HEK293 (cell line): ENCODE results near the gene CEPT1.

ENCODE experiments used
- GLIS1 ChIP-seq: fragments of 450-650 bp; formaldehyde crosslinking; IDR thresholded peaks from 2 replicates; pipeline ENCODE4 v1.5.1; 2016; ENCODE audit warnings: missing biosample characterization, missing genetic modification characterization
- HOXD13 ChIP-seq: sonication (generic); formaldehyde crosslinking; IDR thresholded peaks from 2 replicates; pipeline ENCODE4 v1.8.0; 2022; ENCODE audit warnings: missing genetic modification reagents, borderline replicate concordance
- RBAK ChIP-seq: fragments of 450-650 bp; formaldehyde crosslinking; IDR thresholded peaks from 2 replicates; pipeline ENCODE4 v1.5.1; 2016; ENCODE audit warnings: missing biosample characterization, missing genetic modification characterization
- SCRT1 ChIP-seq: fragments of 450-650 bp; formaldehyde crosslinking; IDR thresholded peaks from 2 replicates; pipeline ENCODE4 v1.5.1; 2016; ENCODE audit warnings: missing biosample characterization, missing genetic modification characterization, borderline replicate concordance
- SP2 ChIP-seq: fragments of 450-650 bp; formaldehyde crosslinking; IDR thresholded peaks from 2 replicates; pipeline ENCODE4 v1.5.1; 2016; ENCODE audit warnings: missing biosample characterization, missing genetic modification characterization
- ZNF274 ChIP-seq, 2 experiments: fragments of 200-500 bp in 1 of 2; fragments of 450-650 bp in 1 of 2; sonication (Bioruptor generic) in 1 of 2; formaldehyde crosslinking in 1 of 2; IDR thresholded peaks; 2 replicates each; pipeline versions ENCODE4 v1.5.1 to v1.6.1; 2014 to 2016; ENCODE audit warnings: borderline replicate concordance in 1 of 2, inconsistent platforms in 1 of 2, low read length in 1 of 2, missing biosample characterization in 1 of 2, missing genetic modification characterization in 1 of 2
- ZNF558 ChIP-seq: fragments of 450-650 bp; formaldehyde crosslinking; IDR thresholded peaks from 2 replicates; pipeline ENCODE4 v1.5.1; 2016; ENCODE audit warnings: missing biosample characterization, missing genetic modification characterization
- ZSCAN30 ChIP-seq: fragments of 450-650 bp; IDR thresholded peaks from 2 replicates; pipeline ENCODE4 v1.5.1; 2018; ENCODE audit warnings: missing biosample characterization, mild to moderate bottlenecking, missing genetic modification characterization, moderate library complexity
- TF ChIP-seq, protein P1 (sequence below): fragments of 450-650 bp; formaldehyde crosslinking; IDR thresholded peaks from 2 replicates; pipeline ENCODE4 v1.5.1; 2016; ENCODE audit warnings: missing biosample characterization, missing genetic modification characterization
- TF ChIP-seq, protein P2 (sequence below): fragments of 450-650 bp; formaldehyde crosslinking; IDR thresholded peaks from 2 replicates; pipeline ENCODE4 v1.5.1; 2017; ENCODE audit warnings: missing biosample characterization, missing genetic modification characterization
- TF ChIP-seq, protein P3 (sequence below): fragments of 450-650 bp; formaldehyde crosslinking; IDR thresholded peaks from 2 replicates; pipeline ENCODE4 v1.5.1; 2016; ENCODE audit warnings: missing biosample characterization, missing genetic modification characterization, low read depth
- TF ChIP-seq, protein P4 (sequence below): sonication (generic); formaldehyde crosslinking; IDR thresholded peaks from 2 replicates; pipeline ENCODE4 v1.8.1; 2022; ENCODE audit warnings: mild to moderate bottlenecking, moderate library complexity, missing genetic modification reagents
- TF ChIP-seq, protein P5 (sequence below): fragments of 450-650 bp; formaldehyde crosslinking; IDR thresholded peaks from 2 replicates; pipeline ENCODE4 v1.5.1; 2016; ENCODE audit warnings: missing biosample characterization, missing genetic modification characterization
- TF ChIP-seq, protein P6 (sequence below): fragments of 450-650 bp; IDR thresholded peaks from 2 replicates; pipeline ENCODE4 v1.5.1; 2018; ENCODE audit warnings: missing biosample characterization, missing genetic modification characterization

DNA sequence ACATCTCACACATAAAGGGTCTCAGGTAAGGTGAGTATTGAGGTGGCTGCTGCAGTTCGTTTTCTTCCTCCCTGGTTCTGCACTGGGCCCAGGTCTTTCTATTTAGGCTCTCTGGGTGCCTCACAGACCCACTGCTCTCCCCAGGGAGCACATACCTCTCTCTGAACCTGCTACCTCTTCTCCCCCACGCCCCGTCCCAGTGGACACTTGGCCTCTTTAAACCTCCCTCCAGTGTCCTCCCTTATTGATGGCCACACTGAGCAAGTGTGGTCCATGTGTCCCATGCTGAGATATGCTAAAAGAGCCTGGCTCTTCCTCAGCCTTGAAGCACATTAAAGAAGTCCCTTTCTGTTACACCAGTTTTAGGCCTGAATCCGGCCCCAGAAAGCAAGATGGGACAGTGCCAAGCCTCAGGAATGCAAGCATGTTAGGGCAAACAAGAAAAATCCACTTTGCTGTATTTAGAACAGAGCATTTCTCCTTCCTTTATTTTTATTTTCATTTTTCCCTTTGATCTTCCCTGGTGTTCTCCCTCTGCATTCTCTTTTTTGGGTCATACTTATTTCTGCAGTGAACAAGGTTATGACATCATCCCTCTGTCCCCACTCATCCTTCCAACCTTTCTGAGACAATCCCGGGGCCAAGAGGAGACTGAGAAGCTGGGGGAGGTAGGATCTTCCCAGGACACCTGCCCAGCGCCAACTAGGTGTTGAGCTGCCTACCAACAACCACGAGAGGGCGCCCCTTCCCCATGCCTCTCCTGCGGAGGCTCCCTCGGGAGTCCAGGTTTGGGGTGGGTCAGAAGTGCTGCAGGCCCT is 82.5 kb downstream of the CEPT1 start:
- TF ChIP-seq ZNF558 (tag by site-specific recombination) (no peak), GLIS1 (tag by site-specific recombination) (peak; percentile 62; the same call in 1 of the 2 replicates), HOXD13 (CRISPR knock-in tag) (no peak), SP2 (tag by site-specific recombination) (no peak), ZSCAN30 (tag by site-specific recombination) (no peak), ZNF274 (IDR thresholded peaks at IDR 0.05; ENCODE audit: low read length) (no peak), ZNF274 (tag by site-specific recombination; IDR thresholded peaks at IDR 0.05; ENCODE audit: borderline replicate concordance) (no peak), SCRT1 (tag by site-specific recombination) (no peak), RBAK (tag by site-specific recombination) (no peak)
- TF ChIP-seq, protein P1, sequence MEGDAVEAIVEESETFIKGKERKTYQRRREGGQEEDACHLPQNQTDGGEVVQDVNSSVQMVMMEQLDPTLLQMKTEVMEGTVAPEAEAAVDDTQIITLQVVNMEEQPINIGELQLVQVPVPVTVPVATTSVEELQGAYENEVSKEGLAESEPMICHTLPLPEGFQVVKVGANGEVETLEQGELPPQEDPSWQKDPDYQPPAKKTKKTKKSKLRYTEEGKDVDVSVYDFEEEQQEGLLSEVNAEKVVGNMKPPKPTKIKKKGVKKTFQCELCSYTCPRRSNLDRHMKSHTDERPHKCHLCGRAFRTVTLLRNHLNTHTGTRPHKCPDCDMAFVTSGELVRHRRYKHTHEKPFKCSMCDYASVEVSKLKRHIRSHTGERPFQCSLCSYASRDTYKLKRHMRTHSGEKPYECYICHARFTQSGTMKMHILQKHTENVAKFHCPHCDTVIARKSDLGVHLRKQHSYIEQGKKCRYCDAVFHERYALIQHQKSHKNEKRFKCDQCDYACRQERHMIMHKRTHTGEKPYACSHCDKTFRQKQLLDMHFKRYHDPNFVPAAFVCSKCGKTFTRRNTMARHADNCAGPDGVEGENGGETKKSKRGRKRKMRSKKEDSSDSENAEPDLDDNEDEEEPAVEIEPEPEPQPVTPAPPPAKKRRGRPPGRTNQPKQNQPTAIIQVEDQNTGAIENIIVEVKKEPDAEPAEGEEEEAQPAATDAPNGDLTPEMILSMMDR (tag by site-specific recombination): peak; percentile 81
- TF ChIP-seq, protein P2, sequence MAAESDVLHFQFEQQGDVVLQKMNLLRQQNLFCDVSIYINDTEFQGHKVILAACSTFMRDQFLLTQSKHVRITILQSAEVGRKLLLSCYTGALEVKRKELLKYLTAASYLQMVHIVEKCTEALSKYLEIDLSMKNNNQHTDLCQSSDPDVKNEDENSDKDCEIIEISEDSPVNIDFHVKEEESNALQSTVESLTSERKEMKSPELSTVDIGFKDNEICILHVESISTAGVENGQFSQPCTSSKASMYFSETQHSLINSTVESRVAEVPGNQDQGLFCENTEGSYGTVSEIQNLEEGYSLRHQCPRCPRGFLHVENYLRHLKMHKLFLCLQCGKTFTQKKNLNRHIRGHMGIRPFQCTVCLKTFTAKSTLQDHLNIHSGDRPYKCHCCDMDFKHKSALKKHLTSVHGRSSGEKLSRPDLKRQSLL (tag by site-specific recombination): no peak
- TF ChIP-seq, protein P3, sequence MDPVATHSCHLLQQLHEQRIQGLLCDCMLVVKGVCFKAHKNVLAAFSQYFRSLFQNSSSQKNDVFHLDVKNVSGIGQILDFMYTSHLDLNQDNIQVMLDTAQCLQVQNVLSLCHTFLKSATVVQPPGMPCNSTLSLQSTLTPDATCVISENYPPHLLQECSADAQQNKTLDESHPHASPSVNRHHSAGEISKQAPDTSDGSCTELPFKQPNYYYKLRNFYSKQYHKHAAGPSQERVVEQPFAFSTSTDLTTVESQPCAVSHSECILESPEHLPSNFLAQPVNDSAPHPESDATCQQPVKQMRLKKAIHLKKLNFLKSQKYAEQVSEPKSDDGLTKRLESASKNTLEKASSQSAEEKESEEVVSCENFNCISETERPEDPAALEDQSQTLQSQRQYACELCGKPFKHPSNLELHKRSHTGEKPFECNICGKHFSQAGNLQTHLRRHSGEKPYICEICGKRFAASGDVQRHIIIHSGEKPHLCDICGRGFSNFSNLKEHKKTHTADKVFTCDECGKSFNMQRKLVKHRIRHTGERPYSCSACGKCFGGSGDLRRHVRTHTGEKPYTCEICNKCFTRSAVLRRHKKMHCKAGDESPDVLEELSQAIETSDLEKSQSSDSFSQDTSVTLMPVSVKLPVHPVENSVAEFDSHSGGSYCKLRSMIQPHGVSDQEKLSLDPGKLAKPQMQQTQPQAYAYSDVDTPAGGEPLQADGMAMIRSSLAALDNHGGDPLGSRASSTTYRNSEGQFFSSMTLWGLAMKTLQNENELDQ (tag by site-specific recombination): no peak
- TF ChIP-seq, protein P4, sequence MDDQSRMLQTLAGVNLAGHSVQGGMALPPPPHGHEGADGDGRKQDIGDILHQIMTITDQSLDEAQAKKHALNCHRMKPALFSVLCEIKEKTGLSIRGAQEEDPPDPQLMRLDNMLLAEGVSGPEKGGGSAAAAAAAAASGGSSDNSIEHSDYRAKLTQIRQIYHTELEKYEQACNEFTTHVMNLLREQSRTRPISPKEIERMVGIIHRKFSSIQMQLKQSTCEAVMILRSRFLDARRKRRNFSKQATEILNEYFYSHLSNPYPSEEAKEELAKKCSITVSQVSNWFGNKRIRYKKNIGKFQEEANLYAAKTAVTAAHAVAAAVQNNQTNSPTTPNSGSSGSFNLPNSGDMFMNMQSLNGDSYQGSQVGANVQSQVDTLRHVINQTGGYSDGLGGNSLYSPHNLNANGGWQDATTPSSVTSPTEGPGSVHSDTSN: no peak
- TF ChIP-seq, protein P5, sequence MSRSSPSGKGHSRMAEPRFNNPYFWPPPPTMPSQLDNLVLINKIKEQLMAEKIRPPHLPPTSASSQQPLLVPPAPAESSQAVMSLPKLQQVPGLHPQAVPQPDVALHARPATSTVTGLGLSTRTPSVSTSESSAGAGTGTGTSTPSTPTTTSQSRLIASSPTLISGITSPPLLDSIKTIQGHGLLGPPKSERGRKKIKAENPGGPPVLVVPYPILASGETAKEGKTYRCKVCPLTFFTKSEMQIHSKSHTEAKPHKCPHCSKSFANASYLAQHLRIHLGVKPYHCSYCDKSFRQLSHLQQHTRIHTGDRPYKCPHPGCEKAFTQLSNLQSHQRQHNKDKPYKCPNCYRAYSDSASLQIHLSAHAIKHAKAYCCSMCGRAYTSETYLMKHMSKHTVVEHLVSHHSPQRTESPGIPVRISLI (tag by site-specific recombination): no peak
- TF ChIP-seq, protein P6, sequence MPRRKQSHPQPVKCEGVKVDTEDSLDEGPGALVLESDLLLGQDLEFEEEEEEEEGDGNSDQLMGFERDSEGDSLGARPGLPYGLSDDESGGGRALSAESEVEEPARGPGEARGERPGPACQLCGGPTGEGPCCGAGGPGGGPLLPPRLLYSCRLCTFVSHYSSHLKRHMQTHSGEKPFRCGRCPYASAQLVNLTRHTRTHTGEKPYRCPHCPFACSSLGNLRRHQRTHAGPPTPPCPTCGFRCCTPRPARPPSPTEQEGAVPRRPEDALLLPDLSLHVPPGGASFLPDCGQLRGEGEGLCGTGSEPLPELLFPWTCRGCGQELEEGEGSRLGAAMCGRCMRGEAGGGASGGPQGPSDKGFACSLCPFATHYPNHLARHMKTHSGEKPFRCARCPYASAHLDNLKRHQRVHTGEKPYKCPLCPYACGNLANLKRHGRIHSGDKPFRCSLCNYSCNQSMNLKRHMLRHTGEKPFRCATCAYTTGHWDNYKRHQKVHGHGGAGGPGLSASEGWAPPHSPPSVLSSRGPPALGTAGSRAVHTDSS (tag by site-specific recombination): no peak
